ENCODE data around the gene ADCY1.

ADCY1 gene

DNA sequence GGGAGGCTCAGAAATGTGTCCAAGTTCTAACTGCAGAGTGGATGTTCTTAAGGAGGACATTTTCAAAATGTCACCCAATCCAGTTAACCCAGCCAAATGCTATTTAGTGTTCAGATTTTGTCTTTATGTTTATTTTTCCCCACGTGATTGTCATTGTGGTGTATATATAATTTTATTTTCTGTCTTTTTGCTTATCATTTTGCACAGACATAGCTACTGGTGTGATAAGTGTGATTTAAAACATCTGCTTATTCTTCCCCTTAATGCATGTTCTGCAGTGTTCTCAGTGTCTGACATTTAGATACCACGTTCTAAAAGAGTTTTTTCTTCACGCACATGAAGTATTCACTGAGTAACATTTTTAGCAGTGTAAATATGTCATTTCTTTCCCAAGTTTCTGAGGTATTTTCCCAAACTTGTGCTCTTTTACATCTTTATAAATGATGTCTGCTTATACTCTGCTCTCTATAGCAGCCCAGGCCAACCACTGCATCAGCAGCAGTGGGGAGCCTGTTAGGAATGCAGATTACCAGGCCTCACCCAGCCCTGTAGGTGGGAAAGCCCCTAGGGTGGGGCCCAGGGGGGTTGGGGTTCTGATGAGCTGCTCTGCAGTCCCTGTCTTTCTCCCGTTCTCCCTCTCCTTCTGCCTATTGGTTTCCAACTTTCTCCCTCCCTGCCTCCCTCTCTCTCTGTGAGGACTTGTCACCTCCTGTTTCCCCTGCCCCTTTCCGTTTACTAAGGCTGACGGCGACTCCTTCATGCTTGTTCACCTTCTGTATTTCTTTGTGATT lies 20.8 kb downstream of the ADCY1 start:
- no peak for DNase-seq

DNA sequence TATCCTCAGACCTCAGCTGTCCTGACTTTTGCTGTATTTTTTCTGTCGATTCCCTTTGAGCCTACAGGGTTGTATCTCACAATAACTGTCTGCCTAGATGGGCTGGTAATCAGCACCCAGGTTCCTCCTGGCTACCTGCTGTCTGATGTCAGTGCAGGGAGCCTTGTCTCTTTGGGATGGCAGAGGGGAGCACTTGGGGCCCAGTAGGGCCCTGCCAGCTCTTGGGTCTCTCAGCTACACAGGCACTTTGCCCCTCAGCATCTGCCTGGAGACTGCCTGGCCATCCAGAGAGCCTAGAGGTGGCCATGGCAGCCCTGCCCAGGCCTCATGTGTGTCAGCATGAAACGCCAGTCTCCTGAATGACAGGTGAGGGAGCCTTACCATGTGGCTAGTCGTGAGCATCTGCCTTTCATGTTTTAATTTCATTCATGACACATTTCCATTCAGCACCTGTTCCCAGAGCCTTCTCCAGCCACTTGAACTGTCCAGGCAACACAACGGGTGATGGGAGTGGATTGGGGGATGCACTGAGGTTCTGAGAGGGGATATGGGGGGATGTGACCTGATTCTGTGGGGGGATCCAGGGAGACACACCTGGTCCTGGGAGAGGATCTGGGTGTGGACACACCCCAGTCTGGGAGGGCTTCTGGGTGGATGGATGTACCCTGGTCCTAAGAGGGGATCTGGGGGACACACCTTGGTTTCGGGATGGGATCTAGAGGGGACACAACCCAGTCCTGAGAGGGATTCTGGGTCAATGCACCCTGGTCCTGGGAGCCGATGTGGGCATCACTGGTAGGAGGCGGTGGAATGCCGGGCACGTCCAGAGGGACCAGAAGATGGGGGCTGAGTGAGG lies 21.9 kb downstream of the ADCY1 start:
- no peak for DNase-seq

GRCh38 chr7:45596665-45597095 lies 22.5 kb downstream of the ADCY1 start:
- no peak for DNase-seq

- no peak for DNase-seq
These were observed 23.3 kb downstream of the ADCY1 start for GRCh38 chr7:45597286-45597984.

DNA sequence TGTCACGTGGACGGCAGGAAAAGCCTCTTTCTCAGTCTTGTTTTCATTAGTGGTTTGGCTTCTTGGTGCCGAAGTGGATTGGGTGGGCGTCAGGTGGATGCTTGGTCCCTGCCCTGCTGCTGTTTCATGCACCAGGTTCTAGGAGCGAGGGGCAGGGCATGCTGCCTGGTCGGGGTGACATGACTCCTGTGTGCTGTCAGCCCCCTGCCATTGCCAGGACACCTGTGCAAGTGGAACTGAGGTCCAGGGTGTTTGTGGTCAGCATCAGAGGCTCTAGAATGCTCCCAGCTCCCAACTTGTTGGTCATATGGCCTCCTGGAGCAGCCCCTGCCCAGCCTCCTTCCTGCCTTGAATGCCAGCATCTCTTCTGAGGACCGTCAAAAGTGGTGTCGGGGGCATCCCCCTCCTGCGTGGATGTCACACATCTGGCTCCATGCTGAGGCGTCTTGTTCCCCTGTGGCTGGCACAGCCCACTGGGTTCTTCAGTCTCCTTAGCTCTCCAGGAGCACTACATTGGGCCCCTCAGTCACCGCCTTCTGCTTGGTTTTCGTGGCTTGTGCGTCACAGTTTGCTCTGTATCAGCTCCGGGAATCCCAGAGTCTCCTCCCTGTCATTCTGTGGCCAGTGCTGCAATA lies 24.8 kb downstream of the ADCY1 start:
- no peak for DNase-seq

GRCh38 chr7:45599851-45600706 lies 25.9 kb downstream of the ADCY1 start:
- no peak for DNase-seq

GRCh38 chr7:45601094-45601493 lies 26.9 kb downstream of the ADCY1 start:
- DNase-seq, result no peak

DNA sequence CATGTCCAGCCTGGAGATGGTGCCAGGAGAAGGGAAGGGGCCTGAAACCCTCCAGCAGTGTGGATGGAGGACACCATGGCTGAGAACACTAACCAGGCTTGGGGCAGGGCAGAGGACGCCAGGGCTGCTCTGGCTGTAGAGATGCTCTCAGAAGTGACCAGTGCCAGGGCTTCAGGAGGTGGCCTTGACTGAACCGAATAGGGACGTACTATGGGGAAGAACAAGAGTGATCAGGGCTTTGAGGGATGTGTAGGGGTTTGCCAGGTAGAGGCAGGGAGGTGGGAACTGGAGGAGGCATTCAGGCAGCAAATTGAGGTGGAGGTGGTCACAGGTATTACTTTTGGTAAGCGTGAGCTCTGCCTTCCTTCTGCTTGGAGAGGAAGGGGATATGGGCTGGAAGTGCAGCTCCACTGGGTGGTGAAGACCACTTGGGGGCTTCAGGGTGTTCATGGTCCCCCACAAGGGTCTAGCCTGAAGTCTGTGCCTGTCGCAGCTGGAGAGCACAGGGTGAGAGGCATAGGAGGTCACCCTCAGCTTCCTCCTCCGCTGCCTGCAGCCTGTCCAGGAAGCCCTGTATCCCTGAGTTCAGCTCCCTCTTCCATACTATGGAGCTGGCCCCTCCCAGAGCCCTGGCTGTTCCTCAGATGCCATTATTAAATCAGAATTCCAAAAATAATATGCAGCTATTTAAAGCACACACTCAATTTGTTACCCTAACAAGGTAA lies 27.8 kb downstream of the ADCY1 start:
- no peak for DNase-seq

DNA sequence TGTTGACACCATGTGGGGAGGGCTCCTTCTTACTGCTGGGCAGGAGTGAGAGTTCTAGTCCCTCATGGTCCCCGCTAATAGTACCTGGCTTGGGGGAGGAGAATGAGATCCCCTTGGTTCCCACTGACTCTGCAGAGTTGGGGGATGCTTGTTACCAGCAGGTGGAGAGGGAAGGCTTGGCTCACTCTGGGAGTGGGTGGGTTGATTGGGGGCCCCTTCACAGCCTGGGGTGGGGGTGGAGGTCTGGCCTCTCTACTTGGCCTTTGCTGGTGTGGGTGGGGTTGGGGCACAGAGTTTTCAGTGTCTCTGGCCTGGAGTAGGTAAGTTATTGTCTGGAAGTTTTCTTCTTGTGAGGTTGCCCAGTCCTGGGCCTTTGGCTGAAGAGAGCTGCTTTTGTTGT lies 31.9 kb downstream of the ADCY1 start:
- no peak for DNase-seq

DNA sequence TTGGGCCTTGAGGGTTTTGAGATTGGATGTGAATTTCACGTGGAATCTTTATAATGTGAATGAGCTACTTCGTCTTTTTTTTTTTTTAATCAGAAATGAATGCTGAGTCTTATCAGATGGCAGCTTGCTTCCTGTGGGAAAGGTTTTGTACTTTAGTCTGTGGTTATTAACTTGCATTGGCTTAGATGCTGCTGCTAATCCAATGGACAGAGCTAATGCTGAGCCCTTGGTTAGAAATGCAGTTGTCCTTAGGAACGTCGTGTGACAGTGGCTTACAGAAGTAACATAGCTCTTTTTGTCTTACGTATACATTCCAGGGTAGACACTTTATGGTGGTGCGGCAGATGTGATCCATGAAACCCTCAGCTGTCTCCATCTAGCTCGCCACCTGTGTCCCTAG lies 32.8 kb downstream of the ADCY1 start:
- no peak for DNase-seq

DNA sequence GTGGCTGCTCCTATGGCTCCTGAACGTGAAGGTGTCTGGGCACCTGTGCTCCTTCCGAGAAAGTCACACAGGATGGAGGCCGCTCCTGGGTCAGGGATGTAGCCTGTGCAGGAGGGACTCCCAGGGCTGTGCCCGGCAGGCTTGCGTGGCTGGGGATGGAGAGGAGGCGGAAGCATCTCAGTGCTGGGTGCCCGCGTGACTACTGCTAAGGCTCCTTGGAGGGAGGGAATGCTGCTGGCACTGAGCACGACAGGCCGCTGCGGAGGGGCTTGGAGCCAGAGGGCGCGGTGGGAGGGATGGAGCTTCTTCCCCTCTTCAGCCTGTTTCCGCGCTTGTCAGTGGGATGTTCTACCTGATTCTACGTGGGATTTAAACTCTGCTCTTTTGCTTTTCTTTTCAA lies 35.0 kb downstream of the ADCY1 start:
- no peak for DNase-seq

DNA sequence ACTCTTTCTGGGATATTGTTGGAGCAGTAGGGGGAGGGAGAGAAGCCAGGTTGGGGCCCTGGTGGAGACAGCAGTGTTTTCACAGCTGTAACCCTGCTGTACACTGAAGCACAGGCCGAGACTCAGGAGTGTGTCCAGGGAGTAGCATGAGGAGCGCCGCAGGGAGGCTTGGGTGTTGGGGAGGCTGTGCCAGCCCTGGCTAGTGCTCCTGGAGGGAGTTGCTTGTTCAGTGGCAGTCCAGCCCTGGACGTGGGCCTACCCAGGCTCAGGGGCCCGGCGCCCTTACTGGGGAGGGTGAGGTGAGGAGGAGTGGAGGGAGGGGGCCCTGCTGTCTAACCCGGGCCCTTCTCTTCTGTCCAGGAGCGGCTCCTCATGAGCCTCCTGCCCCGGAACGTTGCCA lies 35.9 kb downstream of the ADCY1 start:
- no peak for DNase-seq

DNA sequence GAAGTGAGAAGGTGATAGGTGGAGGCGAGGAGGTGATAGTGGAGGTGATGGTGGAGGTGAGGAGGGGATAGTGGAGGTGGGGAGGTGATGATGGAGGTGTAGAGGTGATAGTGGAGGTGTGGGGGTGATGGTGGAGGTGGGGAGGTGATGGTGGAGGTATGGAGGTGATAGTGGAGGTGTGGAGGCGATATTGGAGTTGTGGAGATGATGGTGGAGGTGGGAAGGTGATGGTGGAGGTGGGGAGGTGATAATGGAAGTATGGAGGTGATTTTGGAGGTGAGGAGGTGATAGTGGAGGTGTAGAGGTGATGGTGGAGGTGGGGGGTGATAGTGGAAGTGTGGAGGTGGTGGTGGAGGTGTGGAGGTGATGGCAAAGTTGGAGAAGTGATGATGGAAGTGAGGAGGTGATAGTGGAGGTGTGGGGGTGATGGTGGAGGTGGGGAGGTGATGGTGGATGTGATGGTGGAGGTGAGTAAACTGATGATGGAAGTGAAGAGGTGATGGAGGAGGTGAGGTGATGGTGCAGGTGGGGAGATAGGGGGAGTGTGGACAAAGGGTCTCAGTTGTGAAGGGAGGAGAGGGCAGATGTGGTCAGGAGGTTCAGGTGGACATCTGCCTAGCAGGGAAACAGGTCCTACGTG lies 36.6 kb downstream of the ADCY1 start:
- no peak for DNase-seq

DNA sequence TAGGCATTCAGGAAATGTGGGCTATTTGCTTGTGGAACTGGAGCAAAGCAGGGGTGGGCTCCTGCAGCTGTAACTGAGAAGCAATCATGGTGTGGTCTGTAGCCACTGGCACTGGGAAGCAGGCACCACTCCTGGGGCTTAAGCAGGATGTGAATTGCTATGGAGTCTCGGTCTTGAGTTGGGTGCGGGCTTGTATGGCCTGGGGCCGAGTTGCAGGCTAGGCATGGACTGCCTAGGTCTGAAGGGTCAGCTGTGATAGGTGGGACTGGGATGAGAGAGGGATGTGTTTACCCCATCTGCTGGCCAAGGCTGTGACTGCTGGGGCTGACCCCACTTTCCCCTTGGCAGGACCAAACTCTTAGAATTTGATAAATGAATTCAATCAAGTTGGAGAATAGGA lies 43.0 kb downstream of the ADCY1 start:
- no peak for DNase-seq

- DNase-seq, result no peak
These were observed 47.9 kb downstream of the ADCY1 start for GRCh38 chr7:45622058-45622457.

DNA sequence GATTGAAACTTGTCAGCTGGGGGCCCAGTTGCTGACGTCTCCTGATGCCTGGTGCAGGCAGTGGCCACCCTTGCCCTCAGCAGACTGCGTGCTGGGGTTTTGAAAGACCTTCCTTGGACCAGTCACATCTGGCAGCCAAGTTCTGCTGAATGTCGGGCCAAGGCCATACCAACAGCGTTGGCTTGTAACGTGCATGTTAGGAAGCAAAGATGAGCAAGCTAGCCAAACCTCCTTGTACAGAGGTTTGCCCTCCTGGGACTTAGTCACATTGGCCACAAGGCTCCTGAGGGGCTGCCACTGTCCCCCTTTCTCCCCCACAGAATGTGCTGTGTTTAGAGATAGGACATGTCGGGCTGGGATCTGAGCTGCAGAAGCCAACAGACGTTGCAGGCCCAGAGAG lies 49.0 kb downstream of the ADCY1 start:
- DNase-seq, result no peak

GRCh38 chr7:45623740-45624391 lies 49.7 kb downstream of the ADCY1 start:
- no peak for DNase-seq

- DNase-seq, result no peak
These were observed 50.2 kb downstream of the ADCY1 start for GRCh38 chr7:45624392-45624760.

GRCh38 chr7:45625067-45625466 lies 50.9 kb downstream of the ADCY1 start:
- no peak for DNase-seq

Data from T-helper 2 cell (primary cell).